Measurements from ENCODE around the gene ATXN2. TPM values are rescaled to one million over a fixed set of nuclear protein-coding genes. Genes with fewer than 3 reads are reported as not detected.

Gene ATXN2
- total and polyA plus RNA-seq, 9 of the 15 experiments (the other 6 are each of a cell fraction or from before 2014, with no cell fraction given), result 16.8 to 67.8 (median 29.3) TPM

GRCh38 chr12:111419784-111420183, 179.3 kb downstream of the ATXN2 start:
- Histone ChIP-seq H3K4me2 (ENCODE audit: insufficient read depth, low read length) (no peak overlapping the region), H3K9ac (ENCODE audit: insufficient read depth in 1 of 2, low read depth in 2 of 2, low read length in 2 of 2) (no peak overlapping the region), H3K4me1 (replicated peaks in 1 of 2; ENCODE audit: control insufficient read depth in 2 of 2, insufficient read depth in 2 of 2, low read length in 2 of 2) (peaks cover 0 to 9% of the 10 kb centered on the region in 2 experiments; a peak in 1 of 5 replicates), H3K79me2 (ENCODE audit: control insufficient read depth, insufficient read depth, low read length) (peaks cover 91% of the 10 kb centered on the region), H4K20me1 (replicated peaks; ENCODE audit: control insufficient read depth, insufficient read depth, low read length) (peaks cover 34% of the 10 kb centered on the region), H3K27me3 (ENCODE audit: control insufficient read depth in 2 of 2, insufficient read depth in 2 of 2, low read length in 2 of 2) (no peaks in the 10 kb centered on the region), H3K4me3 (no peak overlapping the region), H3K9me1 (ENCODE audit: control insufficient read depth, insufficient read depth, low read length) (peaks cover 12% of the 10 kb centered on the region), H3K27ac (ENCODE audit: extremely low read depth, low read depth, low read length) (no peak overlapping the region; the same call in 2 of the 3 replicates), H3K9me3 (replicated peaks; ENCODE audit: control insufficient read depth, insufficient read depth, low read depth, low read length) (no peaks in the 10 kb centered on the region), H2AFZ (ENCODE audit: low read depth, low read length) (no peak overlapping the region), H3K36me3 (ENCODE audit: control insufficient read depth, insufficient read depth, low read length) (peaks cover 80% of the 10 kb centered on the region)
- in situ Hi-C loops (cut with MboI) (no loop called here), intact Hi-C loops (cut with micrococcal nuclease) (no loop called here)
- TF ChIP-seq SMAD2 (IDR thresholded peaks at IDR 0.05; ENCODE audit: low read depth, low read length) (no peak), ARHGAP35 (IDR thresholded peaks at IDR 0.05; ENCODE audit: partially characterized antibody) (no peak), ZBTB8A (IDR thresholded peaks at IDR 0.05; ENCODE audit: partially characterized antibody) (no peak), BCL6 (CRISPR knock-in tag; IDR thresholded peaks at IDR 0.05) (no peak), CREB3 (tag; conservative IDR thresholded peaks at IDR 0.05; ENCODE audit: low read depth) (no peak), RAD21 (CRISPR knock-in tag; conservative IDR thresholded peaks at IDR 0.05 in 1 of 2, IDR thresholded peaks at IDR 0.05 in 1 of 2) (no peak), CTBP1 (IDR thresholded peaks at IDR 0.05; ENCODE audit: borderline replicate concordance) (no peak), ZNF174 (CRISPR knock-in tag; IDR thresholded peaks at IDR 0.05) (no peak)
- ChIA-PET CTCF (ENCODE audit: low intra/inter-chr PET ratio) (interaction anchor here (0.5 kb wide), 1 partner anchor 111 kb away, joined by 3 read pairs; no protein-coding TSS in a partner anchor), POLR2A (interaction anchor here (0.7 to 0.8 kb wide), 3 partner anchors 12 to 53 kb away, joined by 3 to 4 read pairs (median 4); no protein-coding TSS in a partner anchor)
- WGBS (ENCODE audit: insufficient coverage, low coverage, missing lambda C conversion rate), result 92% methylated on average over 5 of the region's 5 CpGs
- no peak for DNase-seq (ENCODE audit: extremely low read depth in 1 of 4, low spot score in 3 of 4)
- no peak for ATAC-seq
- no peak for FAIRE-seq
- BruUV-seq (replicated peaks), result no TSS peak

Data from K562 (cell line).